Activated naive CD8-positive, alpha-beta T cell treated with anti-CD3 and anti-CD28 coated beads for 36 hours (primary cell): ENCODE results near the gene ITGA3. TPM values are rescaled to one million over a fixed set of nuclear protein-coding genes. Genes with fewer than 3 reads are reported as not detected.

Experiments used
- DNase-seq: peaks from one replicate; pipeline ENCODE4 v3.0.0; 2021
- H3K27ac Mint-ChIP-seq: one replicate; pipeline ENCODE4 v1.8.0; 2022; ENCODE audit warnings: mild to moderate bottlenecking, moderate library complexity, mixed read lengths
- H3K27me3 Mint-ChIP-seq: one replicate; pipeline ENCODE4 v1.8.0; 2022; ENCODE audit warnings: mild to moderate bottlenecking, mixed read lengths
- H3K36me3 Mint-ChIP-seq: one replicate; pipeline ENCODE4 v1.8.0; 2021; ENCODE audit warnings: mild to moderate bottlenecking, mixed read lengths
- H3K4me1 Mint-ChIP-seq: one replicate; pipeline ENCODE4 v1.8.0; 2021; ENCODE audit warnings: mixed read lengths
- H3K4me3 Mint-ChIP-seq: one replicate; pipeline ENCODE4 v1.8.0; 2022; ENCODE audit warnings: mild to moderate bottlenecking, moderate library complexity, mixed read lengths
- H3K9me3 Mint-ChIP-seq: one replicate; pipeline ENCODE4 v1.8.0; 2022; ENCODE audit warnings: mixed read lengths
- total RNA-seq, 2 experiments: library from RNA; stranded (reverse); gene quantifications; one replicate each; pipeline ENCODE4 v1.2.3, GENCODE V29; 2021

ITGA3 gene
- total RNA-seq, 2 experiments from 2014 or later = 3.7 to 5.1 TPM

DNA sequence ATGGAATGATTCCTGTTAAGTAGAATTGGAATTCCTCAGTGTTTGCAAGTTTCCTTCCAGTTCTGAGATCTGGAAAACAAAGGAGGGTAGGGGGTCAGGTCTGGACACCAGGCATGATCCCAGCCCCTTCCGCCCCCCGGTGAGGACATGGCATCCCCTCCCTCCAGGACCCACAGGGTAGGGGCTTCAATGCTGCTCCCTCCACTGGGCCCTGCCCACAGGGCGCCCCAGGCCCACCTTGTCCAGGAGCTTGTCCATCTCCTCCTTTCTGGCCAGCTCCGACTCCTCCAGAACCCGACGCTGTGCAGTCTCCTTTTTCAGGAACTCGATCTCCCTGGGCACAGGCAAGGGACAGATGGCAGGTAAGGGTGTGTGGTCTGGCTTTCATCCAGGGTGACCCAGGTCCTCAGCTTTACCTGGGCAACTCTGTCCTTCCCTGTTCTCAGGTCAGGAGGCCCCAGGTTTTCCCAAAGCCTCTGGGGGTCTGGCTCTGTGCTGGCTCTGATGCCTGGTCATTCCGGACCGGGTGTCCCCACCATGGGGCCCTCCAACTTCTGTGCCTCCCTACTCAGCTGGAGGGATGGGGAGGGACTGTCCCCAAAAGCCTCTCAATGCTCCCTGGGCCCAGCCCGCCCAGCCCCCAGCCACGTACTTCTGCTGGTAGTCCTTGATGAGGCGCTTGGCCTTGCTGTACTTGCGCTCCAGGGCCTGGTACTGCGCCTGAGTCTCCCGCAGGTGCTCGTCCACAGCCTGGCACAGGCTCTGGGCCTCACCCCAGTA, 79.6 kb downstream of the ITGA3 start:
- H3K36me3 Mint-ChIP-seq = peaks cover 33% of the 10 kb centered on the region
- H3K9me3 Mint-ChIP-seq = no peaks in the 10 kb centered on the region
- DNase-seq = no peak
- H3K27me3 Mint-ChIP-seq = peaks cover 11% of the 10 kb centered on the region
- no peak overlapping the region for H3K27ac Mint-ChIP-seq
- H3K4me3 Mint-ChIP-seq = no peak overlapping the region
- peaks cover 25% of the 10 kb centered on the region for H3K4me1 Mint-ChIP-seq

DNA sequence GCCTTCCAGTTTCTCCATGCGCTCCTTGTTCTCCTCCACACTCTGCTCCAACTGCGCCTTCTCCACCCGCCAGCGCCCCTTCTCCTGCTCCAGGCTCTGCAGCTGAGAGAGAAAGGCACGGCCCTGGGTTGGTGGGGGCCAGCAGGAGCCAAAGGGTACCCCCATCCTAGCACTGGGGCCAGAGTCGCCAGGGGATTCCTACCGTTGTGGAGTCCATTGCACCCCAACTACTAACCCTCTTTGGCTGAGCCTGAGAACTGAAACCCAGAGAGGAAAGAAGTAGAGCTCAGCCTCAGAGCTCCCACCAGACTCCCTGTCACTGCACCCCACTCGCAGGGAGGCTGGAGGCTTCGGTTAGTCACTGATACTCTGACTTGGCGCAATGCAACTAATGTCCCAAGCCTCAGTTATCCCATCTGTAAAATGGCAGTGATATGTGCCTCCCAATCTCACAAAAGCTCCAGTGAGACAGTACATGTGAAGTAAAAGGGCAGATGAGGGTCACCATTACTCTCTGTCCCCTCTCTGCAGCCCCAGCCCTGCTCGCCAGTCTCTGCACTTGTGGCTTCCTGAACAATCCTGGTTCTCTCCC, 80.3 kb downstream of the ITGA3 start:
- Mint-ChIP-seq H3K9me3 (no peaks in the 10 kb centered on the region), H3K36me3 (peaks cover 39% of the 10 kb centered on the region), H3K27me3 (peaks cover 6% of the 10 kb centered on the region), H3K27ac (no peak overlapping the region), H3K4me3 (no peak overlapping the region), H3K4me1 (peaks cover 25% of the 10 kb centered on the region)
- no peak for DNase-seq

DNA sequence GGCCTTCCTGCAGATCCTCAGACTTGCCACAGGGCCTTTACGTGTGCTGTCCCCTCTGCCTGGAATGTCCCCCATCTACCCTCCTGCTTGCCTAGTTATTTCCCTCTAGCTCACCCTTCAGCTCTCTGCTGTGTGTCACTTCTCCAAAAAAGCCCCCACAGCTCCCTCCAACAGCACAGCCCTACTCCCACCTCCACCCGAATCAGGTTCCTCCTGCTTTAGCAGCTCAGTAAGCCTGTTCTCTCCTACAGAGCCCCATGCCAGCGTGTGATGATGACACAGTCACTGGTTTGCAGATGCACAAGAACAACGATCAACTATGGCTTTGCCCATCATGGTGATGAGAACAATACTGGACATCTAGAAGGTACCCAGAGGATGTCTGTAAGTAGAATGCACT, 81.1 kb downstream of the ITGA3 start:
- H3K4me1 Mint-ChIP-seq = peaks cover 26% of the 10 kb centered on the region
- H3K36me3 Mint-ChIP-seq = peaks cover 43% of the 10 kb centered on the region
- H3K4me3 Mint-ChIP-seq = no peak overlapping the region
- H3K27me3 Mint-ChIP-seq = no peaks in the 10 kb centered on the region
- H3K27ac Mint-ChIP-seq = no peak overlapping the region
- no peaks in the 10 kb centered on the region for H3K9me3 Mint-ChIP-seq
- DNase-seq = no peak

DNA sequence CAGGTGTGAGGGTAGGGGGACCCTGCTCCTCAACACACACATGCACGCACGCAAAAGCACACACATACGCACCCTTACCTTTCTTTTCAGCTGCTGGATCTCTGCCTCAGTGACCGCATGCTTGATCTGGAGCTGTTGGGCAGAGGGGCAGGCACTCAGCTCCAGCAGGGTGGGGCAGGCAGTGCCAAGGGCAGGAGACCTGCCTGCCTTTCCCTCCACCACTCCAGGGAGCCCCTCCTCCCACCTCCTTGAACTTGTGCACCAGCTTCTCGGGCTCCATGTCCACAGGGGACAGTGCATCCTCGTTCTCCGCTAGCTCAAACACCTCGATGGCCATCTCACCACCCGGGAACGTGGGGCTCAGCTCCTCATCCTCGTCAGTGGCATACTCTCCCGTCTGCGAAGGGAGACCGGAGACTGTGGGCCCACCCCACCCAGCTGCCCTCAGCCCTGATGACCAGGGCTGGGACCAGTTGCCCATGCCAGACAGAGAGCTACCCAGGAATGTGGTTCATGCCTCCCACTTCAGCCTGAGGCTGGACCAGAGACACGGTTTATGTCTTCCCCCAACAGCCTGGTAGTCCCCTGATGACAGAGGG, 83.4 kb downstream of the ITGA3 start:
- H3K27me3 Mint-ChIP-seq = no peaks in the 10 kb centered on the region
- H3K9me3 Mint-ChIP-seq = no peaks in the 10 kb centered on the region
- peaks cover 56% of the 10 kb centered on the region for H3K36me3 Mint-ChIP-seq
- peaks cover 42% of the 10 kb centered on the region for H3K4me1 Mint-ChIP-seq
- no peak for DNase-seq
- H3K27ac Mint-ChIP-seq = no peak overlapping the region
- H3K4me3 Mint-ChIP-seq = no peak overlapping the region

Other genes with a start within 250 kb of the ITGA3 start
- gene TAC4, start 208.0 kb upstream of the ITGA3 start, total RNA-seq = not detected
- under 1 TPM; 0.62 to 0.70 TPM for gene DLX4, start 86.9 kb upstream of the ITGA3 start, total RNA-seq
- under 1 TPM; 0.16 to 0.19 TPM for gene DLX3, start 60.9 kb upstream of the ITGA3 start, total RNA-seq
- 10 to 100 TPM in 1 of 2 experiments, 1 to 10 TPM in 1; 9.4 to 12.9 TPM for gene PDK2, start 39.2 kb downstream of the ITGA3 start, total RNA-seq
- gene SAMD14, start 74.0 kb downstream of the ITGA3 start, total RNA-seq = under 1 TPM; 0.47 to 0.66 TPM
- gene PPP1R9B, start 94.6 kb downstream of the ITGA3 start, total RNA-seq = 10 to 100 TPM; 50.9 to 52.0 TPM
- under 1 TPM in 1 of 2 experiments, not detected in 1; 0.38 TPM for gene SGCA, start 109.9 kb downstream of the ITGA3 start, total RNA-seq
- gene COL1A1, start 145.5 kb downstream of the ITGA3 start, total RNA-seq = under 1 TPM; 0.72 to 0.78 TPM
- not detected for gene TMEM92, start 218.4 kb downstream of the ITGA3 start, total RNA-seq